Activated CD4-positive, alpha-beta T cell treated with anti-CD3 and anti-CD28 coated beads for 48 hours (primary cell): ENCODE measurements around the gene FAHD2A.
"Not testable (repeated sequence)": the region's sequence is repeated elsewhere in the genome, so short reads cannot be mapped to it uniquely, and the experiment has no call there.

ENCODE experiments used
- DNase-seq: peaks from one replicate; pipeline ENCODE4 v3.0.0-alpha.2; 2020

The FAHD2A gene

GRCh38 chr2:95376311-95377215 lies 25.9 kb upstream of the FAHD2A start:
- DNase-seq = no peak

GRCh38 chr2:95377216-95378123 lies 25.0 kb upstream of the FAHD2A start:
- DNase-seq = no peak

GRCh38 chr2:95378281-95378680 lies 24.2 kb upstream of the FAHD2A start:
- not testable (repeated sequence) for DNase-seq

GRCh38 chr2:95379371-95379831 lies 23.1 kb upstream of the FAHD2A start:
- DNase-seq = peak; percentile 11

GRCh38 chr2:95380280-95380679 lies 22.2 kb upstream of the FAHD2A start:
- no peak for DNase-seq

- no peak for DNase-seq
Observed at GRCh38 chr2:95380731-95381130, 21.8 kb upstream of the FAHD2A start.

GRCh38 chr2:95381212-95382191 lies 21.0 kb upstream of the FAHD2A start:
- no peak for DNase-seq

GRCh38 chr2:95382192-95382591 lies 20.3 kb upstream of the FAHD2A start:
- DNase-seq = no peak

- no peak for DNase-seq
Observed at GRCh38 chr2:95382686-95383634, 19.5 kb upstream of the FAHD2A start.

GRCh38 chr2:95383635-95384027 lies 18.9 kb upstream of the FAHD2A start:
- no peak for DNase-seq

GRCh38 chr2:95384854-95385569 lies 17.5 kb upstream of the FAHD2A start:
- DNase-seq = no peak

- no peak for DNase-seq
Observed at GRCh38 chr2:95385570-95385984, 16.9 kb upstream of the FAHD2A start.

- no peak for DNase-seq
Observed at GRCh38 chr2:95386031-95386430, 16.5 kb upstream of the FAHD2A start.

- DNase-seq = no peak
Observed at GRCh38 chr2:95387358-95387757, 15.2 kb upstream of the FAHD2A start.

GRCh38 chr2:95388091-95388692 lies 14.3 kb upstream of the FAHD2A start:
- no peak for DNase-seq

- DNase-seq = no peak
Observed at GRCh38 chr2:95388856-95389244, 13.7 kb upstream of the FAHD2A start.

- DNase-seq = peak; percentile 76
Observed at GRCh38 chr2:95389245-95390119, 13.0 kb upstream of the FAHD2A start.

- no peak for DNase-seq
Observed at GRCh38 chr2:95390272-95390880, 12.1 kb upstream of the FAHD2A start.
